Measurements from ENCODE around the gene H1-8. TPM values are rescaled to one million over a fixed set of nuclear protein-coding genes. Genes with fewer than 3 reads are reported as not detected.
A peak's percentile ranks its signal among the peaks of the same experiment; 100 is the strongest.

Gene H1-8
- total and polyA plus RNA-seq, 12 donors, result not detected

DNA sequence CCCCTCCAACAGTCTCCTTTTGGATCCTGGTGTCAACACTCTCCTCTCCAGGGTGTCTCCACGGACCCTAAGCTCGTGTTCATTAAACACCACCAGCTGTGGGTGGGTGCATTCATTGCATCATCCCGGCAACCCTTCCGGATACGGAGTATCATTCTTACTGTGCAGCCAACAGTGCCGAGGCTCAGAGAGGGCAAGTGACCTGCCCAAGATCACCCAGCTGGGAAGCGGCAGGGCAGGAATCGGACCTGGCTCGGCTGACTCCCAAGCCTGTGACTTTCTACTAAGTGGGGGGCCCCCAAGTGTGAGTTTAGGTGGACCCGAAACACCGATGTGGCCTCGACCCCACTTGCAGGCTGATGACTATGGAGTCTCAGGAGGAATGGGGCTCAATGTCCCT lies 20.4 kb downstream of the H1-8 start:
- TF ChIP-seq, protein P1, sequence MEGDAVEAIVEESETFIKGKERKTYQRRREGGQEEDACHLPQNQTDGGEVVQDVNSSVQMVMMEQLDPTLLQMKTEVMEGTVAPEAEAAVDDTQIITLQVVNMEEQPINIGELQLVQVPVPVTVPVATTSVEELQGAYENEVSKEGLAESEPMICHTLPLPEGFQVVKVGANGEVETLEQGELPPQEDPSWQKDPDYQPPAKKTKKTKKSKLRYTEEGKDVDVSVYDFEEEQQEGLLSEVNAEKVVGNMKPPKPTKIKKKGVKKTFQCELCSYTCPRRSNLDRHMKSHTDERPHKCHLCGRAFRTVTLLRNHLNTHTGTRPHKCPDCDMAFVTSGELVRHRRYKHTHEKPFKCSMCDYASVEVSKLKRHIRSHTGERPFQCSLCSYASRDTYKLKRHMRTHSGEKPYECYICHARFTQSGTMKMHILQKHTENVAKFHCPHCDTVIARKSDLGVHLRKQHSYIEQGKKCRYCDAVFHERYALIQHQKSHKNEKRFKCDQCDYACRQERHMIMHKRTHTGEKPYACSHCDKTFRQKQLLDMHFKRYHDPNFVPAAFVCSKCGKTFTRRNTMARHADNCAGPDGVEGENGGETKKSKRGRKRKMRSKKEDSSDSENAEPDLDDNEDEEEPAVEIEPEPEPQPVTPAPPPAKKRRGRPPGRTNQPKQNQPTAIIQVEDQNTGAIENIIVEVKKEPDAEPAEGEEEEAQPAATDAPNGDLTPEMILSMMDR (IDR thresholded peaks at IDR 0.05), result no peak
- H3K36me3 ChIP-seq, result peaks cover 0 to 100% (median 30%) of the 10 kb centered on the region in 9 donors
- H3K4me3 ChIP-seq, result no peak overlapping the region
- intact Hi-C loops (cut with DNase I), result loop anchor here in 3 of 10 donors (5.0 kb wide), 2 partner anchors 34 to 39 kb away; no protein-coding TSS in a partner anchor
- no peak for ATAC-seq
- H3K9me3 ChIP-seq, result no peaks in the 10 kb centered on the region
- peaks cover 37 to 100% (median 84%) of the 10 kb centered on the region in 9 donors for H3K4me1 ChIP-seq
- WGBS, 2 donors, result 90% methylated on average over 12 of the region's 12 CpGs
- H3K27ac ChIP-seq, result peak overlapping the region in 8 of 10 donors; percentile 4 to 86 (median 60)
- H3K27me3 ChIP-seq, result no peaks in the 10 kb centered on the region
- no peak for DNase-seq

GRCh38 chr3:129563850-129564535 lies 21.0 kb downstream of the H1-8 start:
- Histone ChIP-seq H3K9me3 (no peaks in the 10 kb centered on the region), H3K27ac (peak overlapping the region in 9 of 10 donors; percentile 43 to 86 (median 59)), H3K4me1 (peaks cover 36 to 93% (median 77%) of the 10 kb centered on the region in 9 donors), H3K4me3 (no peak overlapping the region), H3K27me3 (no peaks in the 10 kb centered on the region), H3K36me3 (peaks cover 0 to 100% (median 30%) of the 10 kb centered on the region in 9 donors)
- ATAC-seq (peak in 2 of 8 donors; percentile 5 to 22), DNase-seq (no peak)
- intact Hi-C loops (cut with DNase I), result loop anchor here in 3 of 10 donors (5.0 kb wide), 2 partner anchors 33 to 38 kb away; no protein-coding TSS in a partner anchor
- TF ChIP-seq, protein P1 (IDR thresholded peaks at IDR 0.05), result no peak
- WGBS, 2 donors, result 69 to 76% methylated on average over 8 of the region's 8 CpGs

GRCh38 chr3:129564981-129565644 lies 22.1 kb downstream of the H1-8 start:
- Histone ChIP-seq H3K4me1 (peaks cover 33 to 82% (median 66%) of the 10 kb centered on the region in 9 donors), H3K4me3 (no peak overlapping the region), H3K9me3 (no peaks in the 10 kb centered on the region), H3K36me3 (peaks cover 0 to 100% (median 26%) of the 10 kb centered on the region in 9 donors), H3K27me3 (no peaks in the 10 kb centered on the region), H3K27ac (peak overlapping the region in 9 of 10 donors; percentile 22 to 86 (median 52))
- DNase-seq, result peak in 1 of 2 donors; percentile 9
- intact Hi-C loops (cut with DNase I), result loop anchor here in 3 of 10 donors (5.0 kb wide), 2 partner anchors 32 to 37 kb away; no protein-coding TSS in a partner anchor
- WGBS, 2 donors, result 92 to 94% methylated on average over 21 of the region's 21 CpGs
- TF ChIP-seq, protein P1 (IDR thresholded peaks at IDR 0.05), result no peak
- ATAC-seq, result no peak

GRCh38 chr3:129565902-129566301 lies 22.9 kb downstream of the H1-8 start:
- 89 to 93% methylated on average over 7 of the region's 7 CpGs for WGBS, 2 donors
- no peak overlapping the region for H3K4me3 ChIP-seq
- TF ChIP-seq, protein P1 (IDR thresholded peaks at IDR 0.05), result no peak
- DNase-seq, result no peak
- H3K9me3 ChIP-seq, result no peaks in the 10 kb centered on the region
- peaks cover 25 to 74% (median 58%) of the 10 kb centered on the region in 9 donors for H3K4me1 ChIP-seq
- H3K36me3 ChIP-seq, result peaks cover 0 to 100% (median 31%) of the 10 kb centered on the region in 9 donors
- intact Hi-C loops (cut with DNase I), result no loop called here
- ATAC-seq, result no peak
- H3K27ac ChIP-seq, result peak overlapping the region in 5 of 10 donors; percentile 20 to 84 (median 23)
- H3K27me3 ChIP-seq, result no peaks in the 10 kb centered on the region

Measured in heart right ventricle (tissue), 16 donors.